Raji (cell line): ENCODE measurements around the gene PET117.

ENCODE experiments used
- POLR2A ChIP-seq: IDR thresholded peaks from 2 replicates; pipeline ENCODE4 v1.6.1; 2011; ENCODE audit warnings: low read depth, low read length, control low read depth; ENCODE audit not compliant: insufficient read depth

Gene PET117

GRCh38 chr20:18137412-18138265 lies at the start of gene PET117, which contains the start of gene KAT14:
TSS of gene PET117 (plus strand) at chr20:18137863. CDS start at chr20:18137956, 93 bp downstream.
TSS of gene KAT14 (plus strand) at chr20:18137863. CDS start at chr20:18142661, 4,798 bp downstream.
- peak; percentile 90 for TF ChIP-seq POLR2A

GRCh38 chr20:18090044-18090443 lies 47.6 kb upstream of the PET117 start:
- no peak for TF ChIP-seq POLR2A

- no peak for TF ChIP-seq POLR2A
Observed at GRCh38 chr20:18090477-18090876, 47.2 kb upstream of the PET117 start.

GRCh38 chr20:18091623-18092022 lies 46.0 kb upstream of the PET117 start:
- TF ChIP-seq POLR2A: no peak

- TF ChIP-seq POLR2A: no peak
Observed at GRCh38 chr20:18092890-18093289, 44.8 kb upstream of the PET117 start.

GRCh38 chr20:18093388-18093787 lies 44.3 kb upstream of the PET117 start:
- no peak for TF ChIP-seq POLR2A

- TF ChIP-seq POLR2A: no peak
Observed at GRCh38 chr20:18094191-18094590, 43.5 kb upstream of the PET117 start.

GRCh38 chr20:18101125-18101810 lies 36.4 kb upstream of the PET117 start:
- no peak for TF ChIP-seq POLR2A

GRCh38 chr20:18103497-18103896 lies 34.2 kb upstream of the PET117 start:
- TF ChIP-seq POLR2A: no peak

GRCh38 chr20:18108326-18108725 lies 29.3 kb upstream of the PET117 start:
- no peak for TF ChIP-seq POLR2A

GRCh38 chr20:18132663-18133062 lies 5.0 kb upstream of the PET117 start:
- no peak for TF ChIP-seq POLR2A

GRCh38 chr20:18133962-18134361 lies 3.7 kb upstream of the PET117 start:
- no peak for TF ChIP-seq POLR2A

GRCh38 chr20:18138266-18138582 lies 561 bp downstream of the PET117 start:
- no peak for TF ChIP-seq POLR2A

- no peak for TF ChIP-seq POLR2A
Observed at GRCh38 chr20:18138639-18139583, 1.2 kb downstream of the PET117 start.

- no peak; the same call in 1 of the 2 replicates for TF ChIP-seq POLR2A
Observed at GRCh38 chr20:18139832-18140231, 2.2 kb downstream of the PET117 start.
